ENCODE measurements around the gene AGFG2.
"Not testable (repeated sequence)": the region's sequence is repeated elsewhere in the genome, so short reads cannot be mapped to it uniquely, and the experiment has no call there.

DNA sequence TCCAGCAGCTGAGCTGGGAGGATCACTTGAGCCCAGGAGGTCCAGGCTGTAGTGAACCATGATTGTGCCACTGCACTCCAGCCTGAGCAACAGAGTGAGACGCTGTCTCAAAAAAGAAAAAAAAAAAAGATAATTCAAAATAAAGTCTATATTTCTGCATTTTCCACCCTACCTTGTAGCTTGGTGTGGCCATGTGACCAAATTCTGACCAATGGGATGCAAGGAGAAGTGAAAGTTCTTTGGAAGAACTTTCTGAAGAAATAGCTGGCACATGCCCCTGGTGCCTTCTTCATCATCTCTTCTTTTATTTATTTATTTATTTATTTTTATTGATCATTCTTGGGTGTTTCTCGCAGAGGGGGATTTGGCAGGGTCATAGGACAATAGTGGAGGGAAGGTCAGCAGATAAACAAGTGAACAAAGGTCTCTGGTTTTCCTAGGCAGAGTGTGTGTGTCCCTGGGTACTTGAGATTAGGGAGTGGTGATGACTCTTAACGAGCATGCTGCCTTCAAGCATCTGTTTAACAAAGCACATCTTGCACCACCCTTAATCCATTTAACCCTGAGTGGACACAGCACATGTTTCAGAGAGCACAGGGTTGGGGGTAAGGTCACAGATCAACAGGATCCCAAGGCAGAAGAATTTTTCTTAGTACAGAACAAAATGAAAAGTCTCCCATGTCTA lies 17.0 kb upstream of the AGFG2 start:
- TF ChIP-seq CTCF, POLR2A (IDR thresholded peaks at IDR 0.05): not testable (repeated sequence)

Measured in lower leg skin (tissue), 3 donors.